MM.1S (cell line): ENCODE data around the gene SDR42E2.

ENCODE experiments used
- DNase-seq: peaks from one replicate; pipeline ENCODE4 v3.0.0-alpha.2; 2015
- H2AFZ ChIP-seq: fragments of 300-600 bp; sonication (generic); 2 replicates; pipeline ENCODE4 v1.6.0; 2016; ENCODE audit warnings: antibody characterized with exemption, low read length
- H3F3A ChIP-seq: fragments of 300-600 bp; sonication (generic); 2 replicates; pipeline ENCODE4 v1.6.1; 2016; ENCODE audit warnings: mild to moderate bottlenecking, antibody characterized with exemption, low read length, moderate library complexity, mixed read lengths; ENCODE audit not compliant: insufficient read depth
- H3K27ac ChIP-seq: fragments of 300-600 bp; sonication (generic); 2 replicates; pipeline ENCODE4 v1.5.1; 2016; ENCODE audit warnings: mild to moderate bottlenecking, low read length
- H3K27me3 ChIP-seq: fragments of 300-600 bp; sonication (generic); replicated peaks from 2 replicates; pipeline ENCODE4 v1.6.0; 2016; ENCODE audit warnings: low read length; ENCODE audit not compliant: insufficient read depth
- H3K36me3 ChIP-seq: fragments of 300-600 bp; sonication (generic); replicated peaks from 2 replicates; pipeline ENCODE4 v1.6.1; 2016; ENCODE audit warnings: mild to moderate bottlenecking, low read length, mixed read lengths; ENCODE audit not compliant: insufficient read depth
- H3K4me1 ChIP-seq: fragments of 300-600 bp; sonication (generic); 2 replicates; pipeline ENCODE4 v1.6.1; 2016; ENCODE audit warnings: low read length, mixed read lengths
- H3K4me2 ChIP-seq: fragments of 300-600 bp; sonication (generic); 2 replicates; pipeline ENCODE4 v1.6.0; 2016; ENCODE audit warnings: low read depth, low read length
- H3K4me3 ChIP-seq: fragments of 300-600 bp; sonication (generic); 2 replicates; pipeline ENCODE4 v1.5.1; 2016; ENCODE audit warnings: low read length, mixed read lengths
- H3K79me2 ChIP-seq: fragments of 300-600 bp; sonication (generic); 2 replicates; pipeline ENCODE4 v1.6.1; 2016; ENCODE audit warnings: mixed run types, low read length, mixed read lengths
- H3K9ac ChIP-seq: fragments of 300-600 bp; sonication (generic); 2 replicates; pipeline ENCODE4 v1.6.1; 2016; ENCODE audit warnings: low read length, mixed read lengths
- H3K9me2 ChIP-seq: fragments of 300-600 bp; sonication (generic); replicated peaks from 2 replicates; pipeline ENCODE4 v1.6.1; 2016; ENCODE audit warnings: mild to moderate bottlenecking, low read length, mixed read lengths; ENCODE audit not compliant: insufficient read depth
- H3K9me3 ChIP-seq: fragments of 300-600 bp; sonication (generic); replicated peaks from 2 replicates; pipeline ENCODE4 v1.6.1; 2016; ENCODE audit warnings: mild to moderate bottlenecking, low read length, mixed read lengths; ENCODE audit not compliant: insufficient read depth
- H4K20me1 ChIP-seq: fragments of 300-600 bp; sonication (generic); 2 replicates; pipeline ENCODE4 v1.6.1; 2016; ENCODE audit warnings: mild to moderate bottlenecking, low read length, moderate library complexity, mixed read lengths; ENCODE audit not compliant: insufficient read depth
- CTCF ChIP-seq: fragments of 300-600 bp; sonication (generic); IDR thresholded peaks from 2 replicates; pipeline ENCODE4 v1.5.1; 2016; ENCODE audit warnings: antibody characterized with exemption, low read length, mixed read lengths
- EZH2 ChIP-seq: fragments of 300-600 bp; sonication (generic); optimal IDR thresholded peaks from 2 replicates; pipeline ENCODE3; 2017; ENCODE audit warnings: low read depth, mild to moderate bottlenecking, antibody characterized with exemption, low read length, mixed read lengths
- EZH2phosphoT487 ChIP-seq: fragments of 300-600 bp; sonication (generic); IDR thresholded peaks from 2 replicates; pipeline ENCODE4 v1.6.1; 2018; ENCODE audit warnings: antibody characterized with exemption, low read length

The SDR42E2 gene

GRCh38 chr16:22192261-22193062 is 30.2 kb downstream of the SDR42E2 start:
- Histone ChIP-seq H3K27me3 (no peaks in the 10 kb centered on the region), H3K4me3 (peak overlapping the region; percentile 67), H3K4me1 (peaks cover 39% of the 10 kb centered on the region), H3K4me2 (peak overlapping the region; percentile 90), H3F3A (peaks cover 51% of the 10 kb centered on the region), H3K36me3 (no peaks in the 10 kb centered on the region), H3K79me2 (no peaks in the 10 kb centered on the region), H3K9ac (peak overlapping the region; percentile 75), H4K20me1 (no peaks in the 10 kb centered on the region), H2AFZ (no peak overlapping the region), H3K9me3 (no peaks in the 10 kb centered on the region), H3K9me2 (no peaks in the 10 kb centered on the region), H3K27ac (peak overlapping the region; percentile 85)
- TF ChIP-seq CTCF, result no peak
- TF ChIP-seq EZH2, result no peak
- TF ChIP-seq EZH2phosphoT487, result no peak
- DNase-seq, result peak; percentile 85

GRCh38 chr16:22193063-22193411 is 30.7 kb downstream of the SDR42E2 start:
- Histone ChIP-seq H3K27me3 (no peaks in the 10 kb centered on the region), H3K4me1 (peaks cover 44% of the 10 kb centered on the region), H3K27ac (peak overlapping the region; percentile 85; the same call in 1 of the 2 replicates), H3K9me2 (no peaks in the 10 kb centered on the region), H3K4me2 (no peak overlapping the region), H2AFZ (no peak overlapping the region), H4K20me1 (no peaks in the 10 kb centered on the region), H3F3A (peaks cover 56% of the 10 kb centered on the region), H3K79me2 (no peaks in the 10 kb centered on the region), H3K9ac (no peak overlapping the region; the same call in 1 of the 2 replicates), H3K36me3 (no peaks in the 10 kb centered on the region), H3K4me3 (no peak overlapping the region), H3K9me3 (no peaks in the 10 kb centered on the region)
- TF ChIP-seq CTCF (no peak), EZH2phosphoT487 (no peak), EZH2 (no peak)
- DNase-seq, result no peak

- Histone ChIP-seq H3K9me3 (no peaks in the 10 kb centered on the region), H3K27me3 (no peaks in the 10 kb centered on the region), H3K79me2 (no peaks in the 10 kb centered on the region), H3F3A (peaks cover 55% of the 10 kb centered on the region), H3K4me2 (peak overlapping the region; percentile 18), H2AFZ (no peak overlapping the region), H3K4me1 (peaks cover 39% of the 10 kb centered on the region), H4K20me1 (no peaks in the 10 kb centered on the region), H3K4me3 (no peak overlapping the region), H3K9me2 (no peaks in the 10 kb centered on the region), H3K36me3 (no peaks in the 10 kb centered on the region), H3K9ac (no peak overlapping the region; the same call in 1 of the 2 replicates), H3K27ac (peak overlapping the region; percentile 41; the same call in 1 of the 2 replicates)
- peak; percentile 34 for DNase-seq
- TF ChIP-seq EZH2, result no peak
- no peak for TF ChIP-seq EZH2phosphoT487
- TF ChIP-seq CTCF, result no peak
Observed at GRCh38 chr16:22194707-22195444, 32.6 kb downstream of the SDR42E2 start.
